ENCODE data around the gene BCAS2. TPM values are rescaled to one million over a fixed set of nuclear protein-coding genes. Genes with fewer than 3 reads are reported as not detected.

Gene BCAS2
- total and polyA plus RNA-seq, 2 donors (not counting 1 experiment from before 2014, with no cell fraction given) = 30.6 to 43.8 TPM

DNA sequence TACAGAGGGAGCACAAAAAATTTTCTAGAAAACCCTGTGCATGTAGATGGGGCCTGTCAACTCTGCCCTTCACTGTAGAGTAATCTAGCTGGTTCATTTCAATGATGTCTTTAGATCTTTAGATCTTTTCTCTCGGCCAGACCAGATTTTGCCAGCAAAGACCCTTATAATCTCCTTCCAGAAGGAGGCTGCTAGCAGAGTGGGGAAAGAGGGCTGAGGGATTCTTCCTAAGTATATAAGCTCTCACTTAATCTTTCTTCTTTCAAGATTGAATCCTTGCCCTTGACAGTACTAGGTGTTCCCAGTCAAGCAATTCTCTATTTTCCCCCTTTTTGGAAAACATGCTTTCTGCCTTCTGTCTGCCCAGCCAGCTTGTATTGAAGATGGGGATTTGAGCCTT, 34.3 kb downstream of the BCAS2 start:
- H3K27me3 ChIP-seq (replicated peaks in 1 of 4; ENCODE audit: control extremely low read depth in 1 of 4, control insufficient read depth in 3 of 4, insufficient read depth in 4 of 4, low read length in 3 of 4) = no peaks in the 10 kb centered on the region
- no peaks in the 10 kb centered on the region for H3K9me3 ChIP-seq (ENCODE audit: control extremely low read depth in 1 of 3, control insufficient read depth in 2 of 3, insufficient read depth in 1 of 3, low read length in 2 of 3)
- WGBS (ENCODE audit: insufficient coverage) = no CpG with 5 or more reads among the region's 1 CpG
- Mint-ChIP-seq H3K27ac (no peak overlapping the region), H3K4me3 (no peak overlapping the region), H3K27me3 (peaks cover 6% of the 10 kb centered on the region), H3K9me3 (ENCODE audit: insufficient read depth) (no peaks in the 10 kb centered on the region), H3K4me1 (no peaks in the 10 kb centered on the region)
- no peak overlapping the region for H3K4me3 ChIP-seq (ENCODE audit: control extremely low read depth in 1 of 5, extremely low read depth in 1 of 5, insufficient read depth in 1 of 5, low read depth in 2 of 5, low read length in 4 of 5)
- H3K4me1 ChIP-seq (ENCODE audit: control insufficient read depth in 2 of 2, insufficient read depth in 2 of 2, low read length in 2 of 2) = no peaks in the 10 kb centered on the region
- no peak overlapping the region for H3K4me2 ChIP-seq (replicated peaks; ENCODE audit: low read depth, low read length, poor library complexity, severe bottlenecking)
- POLR2A ChIA-PET = no interaction called here
- no peaks in the 10 kb centered on the region for H3K36me3 ChIP-seq (replicated peaks in 1 of 2; ENCODE audit: control extremely low read depth in 1 of 2, control insufficient read depth in 1 of 2, extremely low read depth in 1 of 2, insufficient read depth in 2 of 2, low read length in 1 of 2)
- no peak overlapping the region for H2AFZ ChIP-seq (ENCODE audit: insufficient read depth, low read depth, low read length, poor library complexity, severe bottlenecking)
- no peaks in the 10 kb centered on the region for H4K20me1 ChIP-seq (ENCODE audit: control insufficient read depth, insufficient read depth, low read length, poor library complexity, severe bottlenecking)
- CTCF ChIA-PET = no interaction called here
- no peaks in the 10 kb centered on the region for H3K79me2 ChIP-seq (ENCODE audit: control insufficient read depth, insufficient read depth, low read length)
- ATAC-seq (ENCODE audit: low read depth) = no peak
- intact Hi-C loops (cut with micrococcal nuclease) = no loop called here
- H3K9ac ChIP-seq (ENCODE audit: low read length) = no peak overlapping the region
- no peak for DNase-seq
- TF ChIP-seq, protein P1, sequence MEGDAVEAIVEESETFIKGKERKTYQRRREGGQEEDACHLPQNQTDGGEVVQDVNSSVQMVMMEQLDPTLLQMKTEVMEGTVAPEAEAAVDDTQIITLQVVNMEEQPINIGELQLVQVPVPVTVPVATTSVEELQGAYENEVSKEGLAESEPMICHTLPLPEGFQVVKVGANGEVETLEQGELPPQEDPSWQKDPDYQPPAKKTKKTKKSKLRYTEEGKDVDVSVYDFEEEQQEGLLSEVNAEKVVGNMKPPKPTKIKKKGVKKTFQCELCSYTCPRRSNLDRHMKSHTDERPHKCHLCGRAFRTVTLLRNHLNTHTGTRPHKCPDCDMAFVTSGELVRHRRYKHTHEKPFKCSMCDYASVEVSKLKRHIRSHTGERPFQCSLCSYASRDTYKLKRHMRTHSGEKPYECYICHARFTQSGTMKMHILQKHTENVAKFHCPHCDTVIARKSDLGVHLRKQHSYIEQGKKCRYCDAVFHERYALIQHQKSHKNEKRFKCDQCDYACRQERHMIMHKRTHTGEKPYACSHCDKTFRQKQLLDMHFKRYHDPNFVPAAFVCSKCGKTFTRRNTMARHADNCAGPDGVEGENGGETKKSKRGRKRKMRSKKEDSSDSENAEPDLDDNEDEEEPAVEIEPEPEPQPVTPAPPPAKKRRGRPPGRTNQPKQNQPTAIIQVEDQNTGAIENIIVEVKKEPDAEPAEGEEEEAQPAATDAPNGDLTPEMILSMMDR (IDR thresholded peaks at IDR 0.05) = no peak
- no peak for TF ChIP-seq EZH2 (IDR thresholded peaks at IDR 0.05; ENCODE audit: borderline replicate concordance, insufficient read depth, low read depth, low read length, poor library complexity, severe bottlenecking)
- H3K27ac ChIP-seq (ENCODE audit: low read length in 2 of 2) = no peak overlapping the region

DNA sequence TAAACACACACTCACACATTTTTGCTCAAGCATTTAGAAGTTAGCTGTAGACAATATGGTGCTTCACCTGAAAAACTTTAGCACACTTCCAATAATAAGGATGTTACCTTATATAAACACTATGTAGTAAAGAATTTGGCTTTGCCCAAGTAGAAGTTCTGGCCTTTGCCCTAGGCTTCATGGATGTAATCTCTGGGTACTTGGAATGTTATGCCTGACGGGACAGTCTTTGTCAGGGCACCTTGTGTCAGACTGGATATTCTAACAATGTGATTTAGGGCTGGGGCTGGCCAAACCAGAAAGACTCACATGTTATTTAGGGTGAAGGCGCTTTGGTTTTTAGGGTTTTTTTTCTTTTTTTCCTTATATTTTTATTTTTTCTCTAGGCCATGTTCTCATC, 35.6 kb downstream of the BCAS2 start:
- Histone ChIP-seq H3K27ac (ENCODE audit: low read length in 2 of 2) (no peak overlapping the region), H4K20me1 (ENCODE audit: control insufficient read depth, insufficient read depth, low read length, poor library complexity, severe bottlenecking) (no peaks in the 10 kb centered on the region), H3K4me2 (replicated peaks; ENCODE audit: low read depth, low read length, poor library complexity, severe bottlenecking) (no peak overlapping the region), H3K4me3 (ENCODE audit: control extremely low read depth in 1 of 5, extremely low read depth in 1 of 5, insufficient read depth in 1 of 5, low read depth in 2 of 5, low read length in 4 of 5) (no peak overlapping the region), H3K79me2 (ENCODE audit: control insufficient read depth, insufficient read depth, low read length) (no peaks in the 10 kb centered on the region), H3K36me3 (replicated peaks in 1 of 2; ENCODE audit: control extremely low read depth in 1 of 2, control insufficient read depth in 1 of 2, extremely low read depth in 1 of 2, insufficient read depth in 2 of 2, low read length in 1 of 2) (no peaks in the 10 kb centered on the region), H2AFZ (ENCODE audit: insufficient read depth, low read depth, low read length, poor library complexity, severe bottlenecking) (no peak overlapping the region), H3K9ac (ENCODE audit: low read length) (no peak overlapping the region), H3K9me3 (ENCODE audit: control extremely low read depth in 1 of 3, control insufficient read depth in 2 of 3, insufficient read depth in 1 of 3, low read length in 2 of 3) (no peaks in the 10 kb centered on the region), H3K27me3 (replicated peaks in 1 of 4; ENCODE audit: control extremely low read depth in 1 of 4, control insufficient read depth in 3 of 4, insufficient read depth in 4 of 4, low read length in 3 of 4) (no peaks in the 10 kb centered on the region), H3K4me1 (ENCODE audit: control insufficient read depth in 2 of 2, insufficient read depth in 2 of 2, low read length in 2 of 2) (no peaks in the 10 kb centered on the region)
- peaks cover 3% of the 10 kb centered on the region for H3K27me3 Mint-ChIP-seq
- CTCF ChIA-PET = interaction anchor here (0.5 kb wide), 1 partner anchor 1512 kb away, joined by 3 read pairs; no protein-coding TSS in a partner anchor
- ATAC-seq (ENCODE audit: low read depth) = no peak
- H3K27ac Mint-ChIP-seq = no peak overlapping the region
- no peak overlapping the region for H3K4me3 Mint-ChIP-seq
- POLR2A ChIA-PET = no interaction called here
- TF ChIP-seq, protein P1 (IDR thresholded peaks at IDR 0.05) = no peak
- no peak for TF ChIP-seq EZH2 (IDR thresholded peaks at IDR 0.05; ENCODE audit: borderline replicate concordance, insufficient read depth, low read depth, low read length, poor library complexity, severe bottlenecking)
- intact Hi-C loops (cut with micrococcal nuclease) = no loop called here
- H3K9me3 Mint-ChIP-seq (ENCODE audit: insufficient read depth) = no peaks in the 10 kb centered on the region
- no peak for DNase-seq
- 100% methylated on average over 1 of the region's 2 CpGs for WGBS (ENCODE audit: insufficient coverage)
- no peaks in the 10 kb centered on the region for H3K4me1 Mint-ChIP-seq

Measured in B cell (primary cell).